ENCODE data around the gene CSRP2. TPM values are rescaled to one million over a fixed set of nuclear protein-coding genes. Genes with fewer than 3 reads are reported as not detected.

The CSRP2 gene
- total RNA-seq, 1 experiment from 2014 or later, result 158 TPM

DNA sequence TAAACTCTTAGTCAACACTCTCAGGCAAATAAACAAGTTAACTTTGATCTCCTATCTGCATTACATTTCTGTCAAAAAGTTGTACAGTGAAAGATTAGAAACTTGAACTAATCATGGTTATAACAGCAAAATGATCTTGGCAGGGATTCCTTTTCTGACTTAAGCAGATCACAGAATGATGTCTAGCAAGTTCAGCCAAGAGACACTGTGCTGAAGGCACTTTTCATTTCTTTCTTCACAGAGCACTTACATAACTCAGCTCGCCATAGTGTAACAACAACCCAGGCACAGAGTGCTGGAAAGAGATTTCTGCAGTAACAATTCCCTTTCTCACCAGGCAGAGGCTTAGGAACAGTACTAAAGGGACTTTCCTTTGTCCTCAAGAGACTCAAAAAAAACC, 19.6 kb upstream of the CSRP2 start:
- Mint-ChIP-seq H3K4me3 (no peak overlapping the region), H3K9me3 (peaks cover 15 to 17% of the 10 kb centered on the region in 2 experiments), H3K27ac (no peak overlapping the region), H3K36me3 (ENCODE audit: insufficient read depth in 1 of 3, low read depth in 3 of 3) (peaks cover 6 to 16% (median 11%) of the 10 kb centered on the region in 3 experiments; a peak in 6 of 7 replicates), H3K27me3 (ENCODE audit: low read depth) (no peaks in the 10 kb centered on the region), H3K4me1 (peaks cover 0 to 8% of the 10 kb centered on the region in 2 experiments; a peak in 1 of 4 replicates)
- Histone ChIP-seq H2AK5ac (ENCODE audit: insufficient read length, low read length) (no peak overlapping the region), H4K5ac (ENCODE audit: insufficient read length, low read depth, low read length) (no peak overlapping the region), H3K27me3 (ENCODE audit: insufficient read depth, low read length) (no peaks in the 10 kb centered on the region), H3K79me2 (ENCODE audit: insufficient read depth, low read length) (no peaks in the 10 kb centered on the region), H3K27ac (ENCODE audit: insufficient read length, low read depth, low read length) (no peak overlapping the region), H3K4ac (ENCODE audit: low read depth, low read length) (no peak overlapping the region), H3K4me1 (ENCODE audit: insufficient read depth, low read length) (no peaks in the 10 kb centered on the region), H4K8ac (replicated peaks; ENCODE audit: insufficient read length, low read depth, low read length) (no peak overlapping the region), H2BK120ac (ENCODE audit: low read depth, low read length, poor library complexity, severe bottlenecking) (no peak overlapping the region), H3K23ac (ENCODE audit: insufficient read length, low read depth, low read length) (no peak overlapping the region), H3T11ph (ENCODE audit: low read length) (no peak overlapping the region), H2AFZ (ENCODE audit: low read length) (peak overlapping the region; percentile 5), H2BK5ac (ENCODE audit: insufficient read length, low read length) (no peak overlapping the region), H3K14ac (ENCODE audit: insufficient read depth, low read length) (no peak overlapping the region), H2BK12ac (ENCODE audit: insufficient read length, low read depth, low read length) (no peak overlapping the region), H4K91ac (ENCODE audit: insufficient read length, low read depth, low read length) (no peak overlapping the region), H4K20me1 (ENCODE audit: control insufficient read depth, insufficient read depth, insufficient read length) (no peaks in the 10 kb centered on the region), H3K9me3 (ENCODE audit: control insufficient read depth, low read depth, low read length) (no peaks in the 10 kb centered on the region), H3K9ac (ENCODE audit: extremely low read depth, insufficient read length, low read length) (no peak overlapping the region), H3K23me2 (ENCODE audit: insufficient read length, low read depth, low read length, poor library complexity, severe bottlenecking) (no peaks in the 10 kb centered on the region), H3K4me2 (ENCODE audit: insufficient read depth, insufficient read length, low read length) (no peak overlapping the region), H3K56ac (ENCODE audit: insufficient read length, low read depth, low read length) (no peak overlapping the region), H2BK20ac (ENCODE audit: low read depth, low read length, poor library complexity, severe bottlenecking) (no peak overlapping the region), H3K79me1 (ENCODE audit: insufficient read depth, low read depth, low read length, poor library complexity, severe bottlenecking) (no peaks in the 10 kb centered on the region), H3K18ac (ENCODE audit: insufficient read length, low read depth, low read length) (no peak overlapping the region), H2BK15ac (ENCODE audit: low read depth, low read length) (no peak overlapping the region)
- TF ChIP-seq, protein P1, sequence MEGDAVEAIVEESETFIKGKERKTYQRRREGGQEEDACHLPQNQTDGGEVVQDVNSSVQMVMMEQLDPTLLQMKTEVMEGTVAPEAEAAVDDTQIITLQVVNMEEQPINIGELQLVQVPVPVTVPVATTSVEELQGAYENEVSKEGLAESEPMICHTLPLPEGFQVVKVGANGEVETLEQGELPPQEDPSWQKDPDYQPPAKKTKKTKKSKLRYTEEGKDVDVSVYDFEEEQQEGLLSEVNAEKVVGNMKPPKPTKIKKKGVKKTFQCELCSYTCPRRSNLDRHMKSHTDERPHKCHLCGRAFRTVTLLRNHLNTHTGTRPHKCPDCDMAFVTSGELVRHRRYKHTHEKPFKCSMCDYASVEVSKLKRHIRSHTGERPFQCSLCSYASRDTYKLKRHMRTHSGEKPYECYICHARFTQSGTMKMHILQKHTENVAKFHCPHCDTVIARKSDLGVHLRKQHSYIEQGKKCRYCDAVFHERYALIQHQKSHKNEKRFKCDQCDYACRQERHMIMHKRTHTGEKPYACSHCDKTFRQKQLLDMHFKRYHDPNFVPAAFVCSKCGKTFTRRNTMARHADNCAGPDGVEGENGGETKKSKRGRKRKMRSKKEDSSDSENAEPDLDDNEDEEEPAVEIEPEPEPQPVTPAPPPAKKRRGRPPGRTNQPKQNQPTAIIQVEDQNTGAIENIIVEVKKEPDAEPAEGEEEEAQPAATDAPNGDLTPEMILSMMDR (conservative IDR thresholded peaks at IDR 0.05), result no peak
- DNase-seq, result no peak
- no CpG with 5 or more reads among the region's 1 CpG for WGBS (ENCODE audit: extremely low coverage, insufficient read length, low lambda C conversion rate)

Measured in H9 (cell line).